Colon (tissue), 2 donors: Measurements from ENCODE around the gene STK32C.

Source experiments
- FAIRE-seq: peaks from 2 replicates; lab custom pipeline; 2012; peaks lifted over from hg19 to GRCh38; lab: Jason Lieb, UNC
- donor health status: control.
- donor health status: control.

STK32C gene

GRCh38 chr10:132181691-132182425, 125.9 kb downstream of the STK32C start:
- no peak for FAIRE-seq

GRCh38 chr10:132180736-132181135, 127.0 kb downstream of the STK32C start:
- no peak for FAIRE-seq

- no peak for FAIRE-seq
Measured at GRCh38 chr10:132179551-132180392, 128.0 kb downstream of the STK32C start.

GRCh38 chr10:132178672-132179545, 128.8 kb downstream of the STK32C start:
- FAIRE-seq = no peak

- no peak for FAIRE-seq
Measured at GRCh38 chr10:132178046-132178445, 129.7 kb downstream of the STK32C start.

GRCh38 chr10:132176623-132177500, 130.9 kb downstream of the STK32C start:
- FAIRE-seq = no peak

GRCh38 chr10:132175907-132176581, 131.7 kb downstream of the STK32C start:
- FAIRE-seq = no peak

GRCh38 chr10:132175408-132175807, 132.3 kb downstream of the STK32C start:
- no peak for FAIRE-seq

GRCh38 chr10:132174237-132174636, 133.5 kb downstream of the STK32C start:
- no peak for FAIRE-seq

GRCh38 chr10:132173185-132173584, 134.6 kb downstream of the STK32C start:
- FAIRE-seq = no peak

GRCh38 chr10:132172091-132173066, 135.4 kb downstream of the STK32C start:
- no peak for FAIRE-seq

GRCh38 chr10:132170561-132171361, 137.0 kb downstream of the STK32C start:
- no peak for FAIRE-seq

- no peak for FAIRE-seq
Measured at GRCh38 chr10:132169766-132170560, 137.8 kb downstream of the STK32C start.

GRCh38 chr10:132169031-132169765, 138.6 kb downstream of the STK32C start:
- no peak for FAIRE-seq

GRCh38 chr10:132168571-132169030, 139.1 kb downstream of the STK32C start:
- FAIRE-seq = no peak

GRCh38 chr10:132167976-132168375, 139.8 kb downstream of the STK32C start:
- FAIRE-seq = no peak
